ENCODE measurements around the gene SAMD11. TPM values are rescaled to one million over a fixed set of nuclear protein-coding genes. Genes with fewer than 3 reads are reported as not detected.

The SAMD11 gene
- total and polyA plus RNA-seq, 2 donors (not counting 1 experiment from before 2014, with no cell fraction given), result not detected

- Mint-ChIP-seq H3K4me1 (peaks cover 4% of the 10 kb centered on the region), H3K27ac (no peak overlapping the region), H3K9me3 (ENCODE audit: insufficient read depth) (no peaks in the 10 kb centered on the region), H3K4me3 (no peak overlapping the region), H3K27me3 (peaks cover 24% of the 10 kb centered on the region)
- Histone ChIP-seq H3K79me2 (ENCODE audit: control insufficient read depth, insufficient read depth, low read length) (no peaks in the 10 kb centered on the region), H3K4me2 (replicated peaks; ENCODE audit: low read depth, low read length, poor library complexity, severe bottlenecking) (no peak overlapping the region), H3K4me1 (ENCODE audit: control insufficient read depth in 2 of 2, insufficient read depth in 2 of 2, low read length in 2 of 2) (peaks cover 13 to 16% of the 10 kb centered on the region in 2 donors), H3K36me3 (replicated peaks in 1 of 2; ENCODE audit: control extremely low read depth in 1 of 2, control insufficient read depth in 1 of 2, extremely low read depth in 1 of 2, insufficient read depth in 2 of 2, low read length in 1 of 2) (no peaks in the 10 kb centered on the region), H3K4me3 (ENCODE audit: control extremely low read depth in 1 of 5, extremely low read depth in 1 of 5, insufficient read depth in 1 of 5, low read depth in 2 of 5, low read length in 4 of 5) (no peak overlapping the region), H2AFZ (ENCODE audit: insufficient read depth, low read depth, low read length, poor library complexity, severe bottlenecking) (no peak overlapping the region), H3K9ac (ENCODE audit: low read length) (no peak overlapping the region), H4K20me1 (ENCODE audit: control insufficient read depth, insufficient read depth, low read length, poor library complexity, severe bottlenecking) (no peaks in the 10 kb centered on the region), H3K27me3 (replicated peaks in 1 of 4; ENCODE audit: control extremely low read depth in 1 of 4, control insufficient read depth in 3 of 4, insufficient read depth in 4 of 4, low read length in 3 of 4) (peaks cover 0 to 69% (median 18%) of the 10 kb centered on the region in 4 experiments), H3K9me3 (ENCODE audit: control extremely low read depth in 1 of 3, control insufficient read depth in 2 of 3, insufficient read depth in 1 of 3, low read length in 2 of 3) (peaks cover 0 to 8% (median 0%) of the 10 kb centered on the region in 3 donors), H3K27ac (ENCODE audit: low read length in 2 of 2) (no peak overlapping the region)
- POLR2A ChIA-PET, result no interaction called here
- CTCF ChIA-PET, result no interaction called here
- ATAC-seq (ENCODE audit: low read depth) (no peak), DNase-seq (no peak)
- intact Hi-C loops (cut with micrococcal nuclease), result no loop called here
- TF ChIP-seq, protein P1, sequence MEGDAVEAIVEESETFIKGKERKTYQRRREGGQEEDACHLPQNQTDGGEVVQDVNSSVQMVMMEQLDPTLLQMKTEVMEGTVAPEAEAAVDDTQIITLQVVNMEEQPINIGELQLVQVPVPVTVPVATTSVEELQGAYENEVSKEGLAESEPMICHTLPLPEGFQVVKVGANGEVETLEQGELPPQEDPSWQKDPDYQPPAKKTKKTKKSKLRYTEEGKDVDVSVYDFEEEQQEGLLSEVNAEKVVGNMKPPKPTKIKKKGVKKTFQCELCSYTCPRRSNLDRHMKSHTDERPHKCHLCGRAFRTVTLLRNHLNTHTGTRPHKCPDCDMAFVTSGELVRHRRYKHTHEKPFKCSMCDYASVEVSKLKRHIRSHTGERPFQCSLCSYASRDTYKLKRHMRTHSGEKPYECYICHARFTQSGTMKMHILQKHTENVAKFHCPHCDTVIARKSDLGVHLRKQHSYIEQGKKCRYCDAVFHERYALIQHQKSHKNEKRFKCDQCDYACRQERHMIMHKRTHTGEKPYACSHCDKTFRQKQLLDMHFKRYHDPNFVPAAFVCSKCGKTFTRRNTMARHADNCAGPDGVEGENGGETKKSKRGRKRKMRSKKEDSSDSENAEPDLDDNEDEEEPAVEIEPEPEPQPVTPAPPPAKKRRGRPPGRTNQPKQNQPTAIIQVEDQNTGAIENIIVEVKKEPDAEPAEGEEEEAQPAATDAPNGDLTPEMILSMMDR (IDR thresholded peaks at IDR 0.05), result no peak
- TF ChIP-seq EZH2 (IDR thresholded peaks at IDR 0.05; ENCODE audit: borderline replicate concordance, insufficient read depth, low read depth, low read length, poor library complexity, severe bottlenecking), result no peak
- WGBS (ENCODE audit: insufficient coverage), result 31% methylated on average over 32 of the region's 33 CpGs
Measured at GRCh38 chr1:970242-970972, 46.7 kb downstream of the SAMD11 start.

DNA sequence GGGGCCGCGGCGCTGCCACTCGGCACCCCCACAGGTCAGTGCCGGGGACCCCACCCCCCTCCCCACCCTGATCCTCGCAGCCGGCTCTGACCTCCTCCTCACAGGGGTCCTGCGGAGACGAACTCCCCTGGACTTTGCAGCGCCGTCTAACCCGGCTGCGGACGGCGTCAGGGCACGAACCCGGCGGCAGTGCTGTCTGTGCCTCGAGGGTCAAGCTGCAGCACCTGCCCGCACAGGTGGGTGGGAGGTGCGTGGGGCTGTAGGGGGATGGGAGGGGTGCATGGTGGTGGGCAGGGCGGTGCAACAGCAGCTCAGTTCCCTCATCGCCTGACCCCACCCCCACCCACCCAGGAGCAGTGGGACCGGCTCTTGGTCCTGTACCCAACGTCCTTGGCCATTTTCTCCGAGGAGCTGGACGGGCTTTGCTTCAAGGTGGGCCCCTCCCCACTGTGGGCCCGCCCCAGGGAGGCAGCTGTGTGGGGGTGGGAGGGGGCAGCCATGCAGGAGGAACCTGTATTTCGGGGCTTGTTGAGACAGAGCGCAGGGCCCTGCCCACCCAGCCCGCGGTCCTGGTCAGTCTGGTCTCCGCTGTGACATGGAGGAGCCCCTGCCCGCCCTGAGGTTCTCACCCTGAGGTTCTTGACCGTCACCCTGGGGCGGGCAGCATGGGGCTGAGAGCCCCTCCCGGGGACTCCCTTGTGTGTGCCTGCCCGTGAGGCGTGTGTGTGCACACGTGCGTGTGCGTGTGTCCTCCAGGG is 47.4 kb downstream of the SAMD11 start:
- ChIA-PET CTCF (no interaction called here), POLR2A (no interaction called here)
- peak overlapping the region; percentile 10 for H3K27ac Mint-ChIP-seq
- H3K27ac ChIP-seq (ENCODE audit: low read length in 2 of 2), result no peak overlapping the region
- H4K20me1 ChIP-seq (ENCODE audit: control insufficient read depth, insufficient read depth, low read length, poor library complexity, severe bottlenecking), result no peaks in the 10 kb centered on the region
- H3K9me3 ChIP-seq (ENCODE audit: control extremely low read depth in 1 of 3, control insufficient read depth in 2 of 3, insufficient read depth in 1 of 3, low read length in 2 of 3), result peaks cover 0 to 14% (median 0%) of the 10 kb centered on the region in 3 donors
- H3K79me2 ChIP-seq (ENCODE audit: control insufficient read depth, insufficient read depth, low read length), result no peaks in the 10 kb centered on the region
- H3K36me3 ChIP-seq (replicated peaks in 1 of 2; ENCODE audit: control extremely low read depth in 1 of 2, control insufficient read depth in 1 of 2, extremely low read depth in 1 of 2, insufficient read depth in 2 of 2, low read length in 1 of 2), result no peaks in the 10 kb centered on the region
- peaks cover 17 to 20% of the 10 kb centered on the region in 2 donors for H3K4me1 ChIP-seq (ENCODE audit: control insufficient read depth in 2 of 2, insufficient read depth in 2 of 2, low read length in 2 of 2)
- H3K4me3 Mint-ChIP-seq, result no peak overlapping the region
- peaks cover 31% of the 10 kb centered on the region for H3K27me3 Mint-ChIP-seq
- H3K27me3 ChIP-seq (replicated peaks in 1 of 4; ENCODE audit: control extremely low read depth in 1 of 4, control insufficient read depth in 3 of 4, insufficient read depth in 4 of 4, low read length in 3 of 4), result peaks cover 0 to 76% (median 21%) of the 10 kb centered on the region in 4 experiments
- peaks cover 11% of the 10 kb centered on the region for H3K4me1 Mint-ChIP-seq
- no peak overlapping the region for H2AFZ ChIP-seq (ENCODE audit: insufficient read depth, low read depth, low read length, poor library complexity, severe bottlenecking)
- no peaks in the 10 kb centered on the region for H3K9me3 Mint-ChIP-seq (ENCODE audit: insufficient read depth)
- no peak overlapping the region for H3K4me3 ChIP-seq (ENCODE audit: control extremely low read depth in 1 of 5, extremely low read depth in 1 of 5, insufficient read depth in 1 of 5, low read depth in 2 of 5, low read length in 4 of 5)
- WGBS (ENCODE audit: insufficient coverage), result 58% methylated on average over 29 of the region's 42 CpGs
- ATAC-seq (ENCODE audit: low read depth), result no peak
- H3K4me2 ChIP-seq (replicated peaks; ENCODE audit: low read depth, low read length, poor library complexity, severe bottlenecking), result no peak overlapping the region
- TF ChIP-seq, protein P1 (IDR thresholded peaks at IDR 0.05), result no peak
- TF ChIP-seq EZH2 (IDR thresholded peaks at IDR 0.05; ENCODE audit: borderline replicate concordance, insufficient read depth, low read depth, low read length, poor library complexity, severe bottlenecking), result no peak
- H3K9ac ChIP-seq (ENCODE audit: low read length), result no peak overlapping the region
- DNase-seq, result no peak
- intact Hi-C loops (cut with micrococcal nuclease), result no loop called here
